NCI-H1048 (cell line): ENCODE measurements around the gene ARL15.

Source experiments
- DNase-seq: peaks from one replicate; lab custom pipeline; 2025; lab: John Stamatoyannopoulos, UW

The ARL15 gene

DNA sequence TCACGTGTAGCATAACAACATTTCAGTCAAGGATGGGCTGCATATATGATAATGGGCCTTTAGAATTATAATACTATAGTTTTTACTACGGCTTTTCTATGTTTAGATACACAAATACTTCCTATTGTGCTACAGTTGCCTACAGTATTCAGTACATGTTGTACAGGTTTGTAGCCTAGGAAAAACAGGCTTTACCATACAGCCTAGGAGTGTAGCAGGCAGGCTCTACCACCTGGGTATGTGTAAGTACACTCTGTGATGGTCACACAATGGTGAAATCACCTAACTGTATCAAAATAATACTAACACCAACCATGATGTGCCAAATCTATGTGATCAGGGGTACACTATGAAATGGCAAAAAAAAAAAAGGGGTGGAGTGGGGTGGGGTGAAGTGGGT lies 372.9 kb downstream of the ARL15 start:
- DNase-seq, result no peak

DNA sequence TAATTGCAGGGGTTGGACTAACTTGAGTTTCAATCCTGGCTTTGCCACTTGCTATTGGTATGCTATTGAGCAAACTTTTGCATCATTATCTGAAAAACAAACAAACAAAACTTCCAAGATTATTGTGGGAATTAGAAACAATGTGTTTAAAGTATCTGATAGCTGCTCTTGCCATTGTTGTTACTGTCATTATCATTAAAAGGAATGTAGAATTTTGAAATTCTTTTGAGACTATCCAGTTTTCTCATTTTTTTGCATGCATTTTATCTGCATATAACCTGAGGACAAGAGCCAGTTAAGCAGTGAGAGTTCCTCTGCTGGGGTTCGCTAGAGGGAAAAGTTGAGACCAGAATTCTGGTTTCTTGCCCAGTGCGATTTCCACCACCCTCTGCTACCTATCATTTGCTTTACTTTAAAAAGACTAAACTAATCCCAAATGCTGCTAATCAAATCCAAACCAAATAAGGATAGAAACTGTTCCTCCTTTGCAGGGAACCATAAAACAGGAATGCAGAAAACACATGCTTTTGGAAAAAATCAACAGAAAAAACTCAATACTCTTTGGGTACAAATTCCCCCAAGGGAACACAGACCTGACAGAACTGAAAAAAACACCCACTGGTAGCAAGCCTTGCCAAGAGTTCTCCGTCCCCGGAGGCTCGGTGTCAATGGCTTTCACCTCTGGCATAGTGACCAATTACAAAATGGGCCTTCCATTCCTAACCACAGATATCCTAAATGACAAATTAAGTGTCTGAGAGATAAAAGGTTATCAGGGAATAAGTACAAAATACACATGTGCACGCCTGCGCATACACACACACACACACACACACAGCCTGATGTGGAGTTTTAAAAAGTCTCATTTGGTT lies 373.7 kb downstream of the ARL15 start:
- no peak for DNase-seq

DNA sequence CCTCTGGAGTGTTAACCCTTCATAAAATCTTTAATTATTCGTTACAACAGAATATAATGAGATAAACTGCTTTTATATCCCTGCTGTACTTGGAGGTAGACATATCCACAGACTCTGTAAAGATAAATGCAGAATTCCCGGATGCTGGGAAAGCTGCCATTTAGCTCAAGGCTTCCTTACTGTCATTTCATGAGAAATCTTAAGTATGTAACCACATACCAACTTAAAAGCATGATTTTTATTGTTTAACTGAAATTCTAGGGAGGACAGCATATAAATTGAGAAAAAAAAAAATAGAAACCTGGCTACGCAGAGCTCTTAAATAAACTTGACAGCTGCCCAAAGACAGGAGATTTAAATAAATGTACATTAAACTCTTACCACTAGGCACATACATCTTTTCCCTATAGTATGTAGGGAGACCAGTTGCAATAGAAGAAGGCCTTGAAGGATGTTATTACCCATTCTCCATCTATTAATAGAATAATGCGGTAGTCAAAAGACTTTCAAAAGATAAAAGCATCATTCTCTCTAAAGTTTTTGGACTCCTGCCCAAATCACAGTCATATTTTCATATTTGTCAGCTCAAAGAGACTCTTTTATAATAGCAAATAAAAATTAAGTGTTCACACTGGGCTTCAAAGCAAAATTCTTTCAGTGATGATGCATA lies 376.1 kb downstream of the ARL15 start:
- DNase-seq, result no peak

DNA sequence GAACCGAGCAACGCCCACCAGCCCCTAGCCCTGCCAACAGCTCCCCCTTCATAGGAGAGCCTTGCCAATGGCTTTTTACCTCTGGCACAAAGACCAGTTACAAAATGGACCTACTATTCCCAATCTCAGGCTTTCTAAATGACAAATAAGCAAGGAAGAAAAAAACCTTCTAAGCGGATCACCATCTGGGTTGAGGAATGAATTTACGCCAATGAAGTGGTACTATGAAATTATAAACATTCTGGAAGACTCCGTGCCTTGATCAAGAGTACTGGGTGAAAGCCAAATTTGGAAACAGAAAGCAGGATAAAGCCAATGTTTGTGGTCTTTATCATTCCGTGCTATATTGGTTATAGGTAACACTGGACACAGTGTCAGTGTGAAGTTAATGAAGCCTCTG lies 378.0 kb downstream of the ARL15 start:
- DNase-seq, result no peak

DNA sequence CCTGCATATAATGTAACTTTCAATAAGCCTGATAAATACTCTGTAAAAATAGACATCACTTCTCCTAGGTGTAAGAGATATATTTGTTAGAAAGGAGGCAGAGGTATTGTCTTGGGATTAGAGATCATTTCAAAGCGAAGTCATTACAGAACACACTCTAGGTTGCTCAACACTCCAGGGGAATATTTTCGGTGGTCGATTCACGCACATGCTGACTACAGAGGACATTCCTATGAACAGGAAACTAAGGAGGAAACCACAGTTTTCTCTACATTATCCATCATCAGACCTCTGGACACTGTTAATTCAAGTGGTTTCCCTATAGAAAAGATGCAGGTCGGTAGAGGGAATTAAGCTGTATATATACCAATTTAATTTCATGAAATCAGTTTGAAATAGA lies 379.9 kb downstream of the ARL15 start:
- DNase-seq, result no peak

DNA sequence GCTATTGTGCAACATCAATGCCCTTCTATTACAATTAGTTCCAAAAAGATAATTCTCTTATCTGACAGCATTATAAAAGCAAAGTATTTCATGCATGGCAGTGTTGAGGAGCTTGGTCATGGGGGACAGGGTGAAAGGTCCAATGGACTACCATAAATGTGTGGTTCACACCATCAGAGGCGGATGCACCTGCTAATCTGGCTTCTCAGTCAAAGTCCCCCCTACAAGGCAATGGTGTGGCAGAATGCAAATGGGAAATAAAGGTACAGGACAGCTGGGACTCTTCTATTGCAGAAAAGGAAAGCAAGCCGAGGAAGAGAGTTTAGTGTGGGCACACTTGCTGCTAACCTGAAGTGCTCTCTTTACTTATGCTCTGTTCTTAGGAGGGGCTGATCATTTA lies 380.8 kb downstream of the ARL15 start:
- no peak for DNase-seq

DNA sequence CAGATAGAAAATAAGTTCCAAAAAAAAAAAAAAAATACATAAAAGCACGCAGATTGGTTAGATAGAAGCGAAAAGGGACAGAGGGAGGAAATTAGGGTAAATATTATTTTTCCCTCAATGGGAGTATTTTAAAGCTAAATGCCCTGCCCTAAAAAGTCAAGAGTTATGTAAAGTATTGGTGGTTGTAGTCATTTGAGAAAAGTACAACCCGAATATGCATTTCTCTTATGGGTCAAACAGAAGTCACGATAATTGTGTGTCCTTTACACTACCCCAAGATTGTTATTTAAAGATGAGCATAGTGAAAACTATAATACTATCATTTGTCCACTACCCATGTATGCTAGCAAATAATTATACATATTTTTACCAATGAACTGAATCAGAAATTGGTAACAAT lies 381.2 kb downstream of the ARL15 start:
- DNase-seq, result no peak

DNA sequence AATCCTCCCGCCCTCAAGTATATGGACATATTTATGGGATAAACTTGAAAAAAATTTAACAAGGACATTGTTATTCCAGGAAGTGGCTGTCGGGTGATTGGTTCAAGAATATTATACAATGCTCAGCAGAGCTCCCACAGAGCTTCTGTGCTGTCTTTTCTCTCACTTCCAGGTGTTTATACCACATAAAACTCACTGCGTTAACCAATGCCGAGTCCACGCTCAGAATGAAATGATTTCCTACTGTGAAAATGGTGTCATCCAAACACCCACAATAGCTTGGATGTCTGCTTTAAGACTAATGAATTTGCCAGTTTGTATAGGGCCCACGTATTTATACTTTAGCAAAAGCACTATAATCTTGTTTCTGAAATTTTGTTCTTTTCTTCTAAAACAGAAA lies 381.7 kb downstream of the ARL15 start:
- DNase-seq, result no peak

DNA sequence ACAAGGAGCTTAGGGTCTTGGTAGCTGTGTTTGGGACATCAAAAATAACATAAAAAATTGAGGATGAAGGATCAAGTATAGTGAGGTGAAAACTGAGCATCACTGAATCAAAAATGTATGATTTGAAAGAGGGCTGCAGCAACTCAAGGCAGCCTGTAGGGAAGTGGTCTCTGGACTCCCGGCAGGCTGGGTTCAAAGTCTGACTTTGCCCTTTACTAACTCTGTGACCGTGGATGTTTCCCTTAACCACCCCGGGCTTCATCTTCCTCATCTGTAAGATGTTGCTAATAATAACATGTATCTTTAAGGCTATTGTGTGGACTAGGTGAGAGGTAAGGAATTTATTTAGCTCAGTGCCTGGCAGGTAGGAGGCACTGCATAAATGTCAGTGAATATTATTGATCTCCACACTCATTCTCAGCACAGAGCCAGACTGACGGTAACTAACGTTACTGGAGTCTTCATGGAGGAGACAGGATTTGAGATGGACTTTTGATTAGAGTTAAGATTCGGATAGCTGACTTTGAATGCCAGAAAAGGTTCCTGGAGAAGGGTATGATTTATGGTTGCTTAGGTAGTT lies 382.6 kb downstream of the ARL15 start:
- DNase-seq, result no peak

DNA sequence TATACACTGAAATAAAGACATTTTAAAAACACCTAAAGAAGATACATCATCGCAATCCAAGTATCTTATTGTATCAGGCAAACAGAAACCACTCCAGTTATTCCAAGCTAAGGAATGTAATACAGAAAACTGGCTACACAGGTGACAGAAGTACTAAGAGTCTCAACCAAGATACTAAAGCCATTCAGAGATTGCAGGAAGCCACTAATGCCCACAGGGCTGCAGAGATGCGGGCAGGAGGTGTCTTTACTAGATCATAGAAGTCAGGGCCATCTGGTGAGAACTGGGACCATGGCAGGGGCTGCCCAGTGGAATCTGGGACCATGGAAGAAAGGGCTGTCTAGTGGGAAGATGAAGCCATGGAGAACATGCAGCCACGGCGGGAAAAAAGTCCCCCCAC lies 384.3 kb downstream of the ARL15 start:
- no peak for DNase-seq

DNA sequence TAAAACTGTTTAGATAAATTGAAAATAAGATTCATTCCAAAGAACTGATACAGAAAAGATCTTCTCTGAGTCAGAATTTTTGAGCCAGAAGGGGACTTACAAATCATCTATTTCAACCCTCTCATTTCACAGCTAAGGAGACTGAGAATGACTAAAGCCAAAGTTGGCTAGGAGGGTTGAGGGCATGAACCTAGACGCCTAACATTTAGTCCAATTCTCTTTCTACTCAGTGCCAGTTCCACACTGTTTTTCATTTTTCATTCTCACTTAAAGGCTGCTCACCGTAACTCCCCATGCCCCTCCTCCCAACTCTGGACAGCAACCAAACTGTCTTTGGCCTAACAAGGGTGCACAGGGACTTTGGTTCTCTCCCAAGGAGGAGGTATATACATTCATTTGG lies 386.0 kb downstream of the ARL15 start:
- no peak for DNase-seq

DNA sequence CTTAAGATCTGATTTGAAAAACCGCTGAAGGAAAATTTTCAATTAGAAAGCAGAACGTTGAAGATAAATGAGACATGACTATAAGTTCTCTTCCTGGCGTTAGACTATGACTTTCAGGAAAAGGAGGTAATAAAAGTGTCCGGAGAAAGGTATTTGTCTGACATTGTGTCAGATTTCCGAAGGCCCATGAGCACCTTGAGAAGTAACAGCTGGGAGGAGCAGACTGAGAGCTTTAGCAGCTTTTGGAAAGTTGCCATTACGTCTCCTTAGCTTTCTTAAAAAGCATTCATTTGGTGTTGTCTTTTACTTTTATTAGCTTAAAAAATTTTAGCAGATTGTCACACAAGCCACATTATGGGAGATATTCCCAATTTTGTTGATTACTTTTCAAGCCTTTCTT lies 386.4 kb downstream of the ARL15 start:
- DNase-seq, result no peak

DNA sequence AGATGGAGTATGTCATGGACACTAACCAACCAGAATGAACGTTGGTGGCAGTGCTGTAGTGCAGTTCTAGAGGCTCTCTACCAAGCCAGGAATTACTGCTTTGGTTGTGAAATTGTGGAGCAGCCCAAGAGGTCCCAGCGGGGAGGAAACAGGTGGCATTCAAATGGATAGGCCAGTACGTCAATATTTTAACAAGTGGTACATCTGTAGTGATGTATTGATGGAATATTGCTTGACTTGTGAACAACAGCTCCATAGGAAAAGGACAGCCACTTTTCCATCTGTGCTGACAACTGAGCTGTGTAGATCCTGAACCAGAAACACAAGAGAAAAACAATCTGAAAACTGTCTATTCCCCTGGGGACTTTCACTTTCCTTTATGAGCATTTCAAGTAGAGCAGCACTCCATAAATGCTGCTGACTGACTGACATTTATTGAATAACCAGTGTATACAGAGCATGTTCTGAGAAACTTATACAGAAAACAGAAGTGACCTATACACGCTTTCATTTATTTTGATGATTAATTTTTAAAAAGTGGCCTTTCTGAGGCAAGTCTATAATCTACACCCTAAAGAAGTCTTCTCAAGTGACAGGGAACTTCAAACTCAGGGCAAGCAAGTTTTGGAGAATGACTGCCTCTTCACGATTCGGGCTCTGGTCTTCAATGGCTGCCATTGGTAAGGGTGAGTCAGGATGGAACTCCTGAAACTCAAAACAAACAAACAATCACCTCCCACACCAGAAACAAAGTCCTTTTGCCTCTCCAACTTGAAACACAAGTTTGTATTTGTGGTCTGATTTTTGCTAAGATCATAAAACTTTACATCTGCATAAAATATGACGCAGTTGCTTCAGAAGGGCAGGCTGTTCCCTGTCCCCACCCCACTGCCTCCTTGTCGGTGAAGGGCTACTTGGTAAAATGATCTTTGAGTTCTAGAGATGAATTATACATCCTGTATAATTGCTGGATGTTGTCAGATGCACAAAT lies 387.6 kb downstream of the ARL15 start:
- no peak for DNase-seq

DNA sequence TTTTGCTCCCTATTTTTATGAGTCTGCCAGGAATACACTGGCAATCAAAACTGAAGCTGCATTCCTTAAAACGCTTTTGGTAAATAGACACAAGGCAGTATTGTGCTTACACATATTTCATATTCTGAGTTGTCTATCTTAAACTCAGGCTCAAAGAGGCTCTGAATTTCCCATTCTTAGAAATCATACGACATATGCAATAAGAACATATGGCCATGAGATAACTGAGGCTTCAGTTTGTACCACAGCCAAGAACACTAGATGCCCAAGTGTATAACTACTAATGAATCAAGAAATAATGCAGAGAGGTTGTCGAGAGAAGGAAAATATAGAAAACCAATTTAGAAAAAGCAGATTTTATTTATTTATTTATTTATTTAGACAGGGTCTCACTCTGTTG lies 392.5 kb downstream of the ARL15 start:
- DNase-seq, result no peak

DNA sequence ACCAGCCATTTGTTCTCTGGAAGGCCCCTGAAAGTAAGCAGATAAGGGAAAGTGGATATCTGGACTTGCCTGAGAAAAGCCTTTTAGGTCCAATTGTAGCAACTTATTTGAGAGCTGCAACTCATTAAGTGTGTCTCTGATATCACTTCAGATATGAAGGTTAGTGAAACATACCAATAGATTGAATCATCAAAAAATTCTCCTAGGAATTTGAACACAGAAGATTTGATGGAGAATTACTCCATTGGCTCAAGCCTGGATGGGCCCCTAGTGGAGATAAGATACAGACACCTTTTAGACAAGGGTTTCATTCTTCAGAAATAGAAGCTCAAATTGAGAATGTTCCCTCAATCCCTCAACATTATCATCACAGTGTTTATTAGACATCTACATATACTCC lies 393.3 kb downstream of the ARL15 start:
- no peak for DNase-seq

DNA sequence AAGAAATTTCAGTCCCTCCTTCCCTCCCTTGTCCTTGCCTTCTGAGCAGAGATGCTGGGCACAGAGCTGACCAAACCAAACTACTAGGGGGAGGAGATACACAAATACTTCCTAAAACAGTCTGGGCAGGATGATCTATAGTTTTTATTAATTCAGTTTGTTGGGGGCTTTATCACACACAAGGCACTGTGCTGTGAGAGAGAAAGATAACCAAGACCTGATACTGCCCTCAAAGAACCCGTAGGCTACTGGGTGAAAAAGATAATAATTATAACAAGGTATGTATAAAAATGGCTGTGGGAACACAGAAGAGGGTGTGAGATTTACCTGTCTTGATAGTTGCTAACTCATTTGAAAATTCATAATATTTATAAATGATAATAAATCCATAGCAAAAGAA lies 395.3 kb downstream of the ARL15 start:
- DNase-seq, result no peak

DNA sequence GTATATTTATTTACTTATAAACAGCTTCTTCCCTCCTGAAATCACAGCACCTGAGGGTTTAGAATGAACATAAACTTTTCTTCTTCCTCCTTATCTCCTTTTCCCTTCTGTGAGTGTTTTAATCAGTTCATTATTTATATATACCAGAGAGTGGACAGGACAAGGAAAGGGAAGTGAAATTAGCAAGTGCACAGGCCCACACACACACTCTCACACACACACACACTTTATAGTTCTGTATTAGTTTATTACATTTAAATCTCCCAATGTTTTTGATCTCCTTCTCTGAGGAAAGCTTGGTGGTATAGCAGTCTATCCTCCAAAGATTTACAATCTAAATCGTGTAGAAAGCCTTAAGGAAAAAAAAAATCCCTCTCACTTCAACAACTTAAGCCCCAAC lies 396.4 kb downstream of the ARL15 start:
- no peak for DNase-seq

DNA sequence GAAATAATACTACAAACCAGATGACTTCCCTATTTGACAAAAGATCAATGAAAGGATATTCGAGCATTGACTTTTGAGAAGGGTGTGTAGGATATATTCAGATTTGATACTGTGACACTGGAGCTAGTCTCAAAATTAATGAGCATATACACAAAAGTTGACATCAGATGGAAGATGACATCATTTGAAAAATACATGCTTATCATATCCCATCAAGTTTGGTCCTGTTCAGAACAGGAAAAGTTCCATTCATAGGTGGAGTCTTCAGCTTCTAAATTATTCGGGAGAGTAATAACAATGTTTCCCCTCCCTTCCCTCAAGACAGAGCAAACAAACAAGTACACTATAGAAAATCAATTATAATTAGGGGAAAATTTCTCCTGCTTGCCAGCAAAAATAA lies 401.6 kb downstream of the ARL15 start:
- no peak for DNase-seq

DNA sequence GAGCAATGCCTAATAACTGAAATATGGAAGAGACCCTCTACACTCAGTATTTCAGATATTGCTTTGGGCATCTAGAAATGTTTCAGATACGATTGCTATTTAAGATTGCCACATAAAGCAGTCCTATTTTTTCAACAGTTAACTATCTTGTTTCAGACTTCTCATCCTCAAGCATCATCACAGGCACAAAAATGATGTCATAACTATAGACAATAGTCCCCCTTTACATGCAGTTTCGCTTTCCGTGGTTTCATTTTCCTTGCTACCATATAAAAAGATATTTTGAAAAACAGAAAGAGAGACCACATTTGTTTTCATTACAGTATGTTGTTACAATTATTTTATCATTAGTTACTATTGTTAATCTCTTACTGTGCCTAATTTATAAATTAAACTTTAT lies 402.5 kb downstream of the ARL15 start:
- DNase-seq, result no peak

DNA sequence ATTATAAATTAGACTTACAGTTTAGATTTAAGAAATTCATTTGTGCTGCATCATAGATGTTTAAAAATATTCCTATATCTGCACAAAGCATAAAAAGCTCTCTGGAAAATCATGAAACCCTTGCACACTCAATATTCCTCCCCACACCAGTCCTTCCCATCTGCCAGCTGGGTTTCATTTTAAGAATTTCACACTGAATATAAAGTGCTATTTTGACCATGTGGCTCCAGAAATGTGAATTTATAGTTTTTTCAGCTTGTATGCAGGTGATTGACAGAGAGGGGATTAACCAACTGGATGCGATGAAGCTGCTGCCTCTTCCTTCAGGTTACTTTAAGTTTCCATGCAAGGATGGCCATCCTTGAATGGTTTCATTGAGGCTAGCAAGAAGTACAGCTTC lies 403.6 kb downstream of the ARL15 start:
- no peak for DNase-seq

DNA sequence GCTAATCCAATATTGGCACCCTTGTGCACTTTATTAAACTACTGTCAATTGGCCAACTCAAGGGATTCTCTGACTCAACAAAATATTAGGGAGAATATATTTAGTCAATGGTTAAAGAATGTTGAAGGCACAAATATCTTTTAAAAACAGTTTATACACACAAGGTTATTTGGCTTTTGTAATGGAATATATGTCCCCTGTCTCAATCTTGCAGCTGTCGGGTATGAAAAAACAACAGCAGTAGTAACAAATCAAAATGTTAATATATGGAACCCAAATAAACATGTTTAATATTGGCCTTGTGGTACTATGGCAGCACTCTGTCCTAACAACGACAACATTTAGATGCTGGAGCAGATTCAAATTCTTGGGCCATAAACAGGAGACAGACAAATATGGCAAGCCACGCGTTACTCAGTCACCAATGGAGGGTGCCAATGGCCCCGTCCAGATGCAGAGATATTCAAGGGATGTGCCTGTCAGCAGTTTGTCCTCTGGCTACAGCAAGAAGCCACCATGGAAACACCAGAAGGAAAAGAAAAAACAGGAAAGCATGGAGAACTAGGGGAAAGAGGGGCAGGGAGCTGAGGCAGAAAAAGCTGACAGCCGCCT lies 408.0 kb downstream of the ARL15 start:
- DNase-seq, result no peak

DNA sequence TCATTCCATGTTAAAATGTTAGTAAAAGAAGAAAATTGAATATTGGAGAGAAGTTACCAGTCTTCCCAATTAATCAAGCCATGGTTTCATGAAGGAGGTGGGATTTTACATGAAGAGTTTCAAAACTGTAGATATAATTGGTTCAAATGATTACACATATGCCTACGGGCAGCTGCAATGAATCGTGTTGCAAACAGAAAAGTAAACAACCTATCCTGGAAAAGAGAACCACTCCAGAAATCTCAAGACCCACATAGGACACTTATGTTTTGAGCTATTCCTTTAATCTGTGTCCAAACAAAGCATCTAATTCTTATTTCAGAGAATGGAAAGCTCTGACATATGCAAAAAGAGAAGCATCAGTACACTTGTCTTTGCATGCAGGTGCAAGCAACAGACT lies 409.7 kb downstream of the ARL15 start:
- DNase-seq, result no peak
